Measurements from ENCODE around the gene R3HDM2.

GRCh38 chr12:57370696-57371095 is 60.1 kb downstream of the R3HDM2 start:
- no peak for TF ChIP-seq CTCF (IDR thresholded peaks at IDR 0.05; ENCODE audit: poor library complexity)
- TF ChIP-seq EZH2 (IDR thresholded peaks at IDR 0.05; ENCODE audit: borderline replicate concordance): no peak
- TF ChIP-seq EZH2phosphoT487 (IDR thresholded peaks at IDR 0.05; ENCODE audit: low read depth, severe bottlenecking, unreplicated experiment): no peak
